ENCODE results near the gene NAGS. TPM values are rescaled to one million over a fixed set of nuclear protein-coding genes. Genes with fewer than 3 reads are reported as not detected.
A peak's percentile ranks its signal among the peaks of the same experiment; 100 is the strongest.

NAGS gene
- total RNA-seq, 1 experiment from 2014 or later: 1.6 TPM

DNA sequence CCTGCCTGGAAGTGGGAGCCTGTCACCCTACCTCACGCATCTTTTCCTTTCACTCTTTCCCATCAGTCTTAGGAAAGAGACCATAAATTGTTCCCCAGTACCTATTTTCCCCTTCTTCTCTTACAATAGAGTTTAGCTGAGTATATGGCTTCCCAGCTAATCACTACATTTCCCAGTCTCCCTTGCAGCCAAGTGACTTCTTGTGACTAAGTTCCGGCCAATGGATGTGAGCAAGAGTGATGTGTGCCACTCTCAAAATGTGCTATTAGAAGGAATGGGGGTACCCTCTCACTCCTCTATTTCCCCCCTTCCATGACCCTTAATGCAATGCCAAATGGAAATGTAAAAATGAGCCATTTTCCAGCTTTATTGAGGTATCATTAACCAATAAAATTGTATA, 42.5 kb upstream of the NAGS start:
- Mint-ChIP-seq H3K9me3 (ENCODE audit: low read depth, unreplicated experiment) (no peaks in the 10 kb centered on the region), H3K4me3 (ENCODE audit: low read depth, unreplicated experiment) (no peak overlapping the region), H3K27me3 (ENCODE audit: unreplicated experiment) (peaks cover 39% of the 10 kb centered on the region), H3K4me1 (ENCODE audit: low read depth, unreplicated experiment) (no peaks in the 10 kb centered on the region), H3K36me3 (ENCODE audit: insufficient read depth, unreplicated experiment) (no peaks in the 10 kb centered on the region), H3K27ac (ENCODE audit: unreplicated experiment) (no peak overlapping the region)
- no peak for DNase-seq
- no TSS peak for BruUV-seq (replicated peaks)
- CTCF ChIA-PET: interaction anchor here (0.5 to 1.8 kb wide), 3 partner anchors 18 to 828 kb away, joined by 4 to 9 read pairs (median 4); no protein-coding TSS in a partner anchor
- TF ChIP-seq, protein P1, sequence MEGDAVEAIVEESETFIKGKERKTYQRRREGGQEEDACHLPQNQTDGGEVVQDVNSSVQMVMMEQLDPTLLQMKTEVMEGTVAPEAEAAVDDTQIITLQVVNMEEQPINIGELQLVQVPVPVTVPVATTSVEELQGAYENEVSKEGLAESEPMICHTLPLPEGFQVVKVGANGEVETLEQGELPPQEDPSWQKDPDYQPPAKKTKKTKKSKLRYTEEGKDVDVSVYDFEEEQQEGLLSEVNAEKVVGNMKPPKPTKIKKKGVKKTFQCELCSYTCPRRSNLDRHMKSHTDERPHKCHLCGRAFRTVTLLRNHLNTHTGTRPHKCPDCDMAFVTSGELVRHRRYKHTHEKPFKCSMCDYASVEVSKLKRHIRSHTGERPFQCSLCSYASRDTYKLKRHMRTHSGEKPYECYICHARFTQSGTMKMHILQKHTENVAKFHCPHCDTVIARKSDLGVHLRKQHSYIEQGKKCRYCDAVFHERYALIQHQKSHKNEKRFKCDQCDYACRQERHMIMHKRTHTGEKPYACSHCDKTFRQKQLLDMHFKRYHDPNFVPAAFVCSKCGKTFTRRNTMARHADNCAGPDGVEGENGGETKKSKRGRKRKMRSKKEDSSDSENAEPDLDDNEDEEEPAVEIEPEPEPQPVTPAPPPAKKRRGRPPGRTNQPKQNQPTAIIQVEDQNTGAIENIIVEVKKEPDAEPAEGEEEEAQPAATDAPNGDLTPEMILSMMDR (IDR thresholded peaks at IDR 0.05; ENCODE audit: unreplicated experiment): no peak
- intact Hi-C loops (cut with micrococcal nuclease; ENCODE audit: unreplicated experiment): no loop called here

DNA sequence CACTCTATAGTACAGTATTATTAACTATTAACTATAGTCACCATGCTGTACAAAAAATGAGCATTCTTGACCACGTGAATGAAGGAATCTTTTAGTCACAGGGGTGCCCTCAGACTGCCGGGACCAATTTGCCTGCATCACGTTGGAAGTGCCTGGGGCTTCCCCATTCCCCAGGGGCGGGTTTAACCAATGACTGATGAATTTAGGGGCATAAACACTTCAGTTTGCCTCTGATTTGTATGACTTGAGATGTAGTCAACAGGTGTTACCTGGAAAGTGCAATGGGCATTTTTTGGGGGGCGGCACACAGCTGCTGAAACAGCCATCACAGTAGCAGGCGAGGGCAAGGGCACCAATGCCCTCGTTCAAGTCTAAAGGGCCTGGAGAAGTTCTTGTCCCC, 41.9 kb upstream of the NAGS start:
- CTCF ChIA-PET: interaction anchor here (0.5 to 1.8 kb wide), 3 partner anchors 18 to 828 kb away, joined by 3 to 9 read pairs (median 4); no protein-coding TSS in a partner anchor
- H3K27me3 Mint-ChIP-seq (ENCODE audit: unreplicated experiment): peaks cover 44% of the 10 kb centered on the region
- TF ChIP-seq, protein P1 (IDR thresholded peaks at IDR 0.05; ENCODE audit: unreplicated experiment): no peak
- intact Hi-C loops (cut with micrococcal nuclease; ENCODE audit: unreplicated experiment): no loop called here
- no TSS peak for BruUV-seq (replicated peaks)
- H3K9me3 Mint-ChIP-seq (ENCODE audit: low read depth, unreplicated experiment): no peaks in the 10 kb centered on the region
- H3K4me3 Mint-ChIP-seq (ENCODE audit: low read depth, unreplicated experiment): no peak overlapping the region
- no peak overlapping the region for H3K27ac Mint-ChIP-seq (ENCODE audit: unreplicated experiment)
- H3K4me1 Mint-ChIP-seq (ENCODE audit: low read depth, unreplicated experiment): no peaks in the 10 kb centered on the region
- DNase-seq: no peak
- H3K36me3 Mint-ChIP-seq (ENCODE audit: insufficient read depth, unreplicated experiment): no peaks in the 10 kb centered on the region

- Mint-ChIP-seq H3K36me3 (ENCODE audit: insufficient read depth, unreplicated experiment) (no peaks in the 10 kb centered on the region), H3K4me3 (ENCODE audit: low read depth, unreplicated experiment) (no peak overlapping the region), H3K27me3 (ENCODE audit: unreplicated experiment) (peaks cover 66% of the 10 kb centered on the region), H3K4me1 (ENCODE audit: low read depth, unreplicated experiment) (no peaks in the 10 kb centered on the region), H3K9me3 (ENCODE audit: low read depth, unreplicated experiment) (no peaks in the 10 kb centered on the region), H3K27ac (ENCODE audit: unreplicated experiment) (no peak overlapping the region)
- peak; percentile 23 for DNase-seq
- BruUV-seq (replicated peaks): no TSS peak
- CTCF ChIA-PET: interaction anchor here (1.1 kb wide), 1 partner anchor 13 kb away, joined by 8 read pairs; no protein-coding TSS in a partner anchor
- intact Hi-C loops (cut with micrococcal nuclease; ENCODE audit: unreplicated experiment): no loop called here
- TF ChIP-seq, protein P1 (IDR thresholded peaks at IDR 0.05; ENCODE audit: unreplicated experiment): no peak
Observed at GRCh38 chr17:43966276-43966675, 38.1 kb upstream of the NAGS start.

GRCh38 chr17:43967251-43967875, 37.1 kb upstream of the NAGS start:
- TF ChIP-seq, protein P1 (IDR thresholded peaks at IDR 0.05; ENCODE audit: unreplicated experiment): no peak

More at GRCh38 chr17:43967251-43967875, 37.1 kb upstream of the NAGS start:
- Mint-ChIP-seq H3K4me1 (ENCODE audit: low read depth, unreplicated experiment) (no peaks in the 10 kb centered on the region), H3K36me3 (ENCODE audit: insufficient read depth, unreplicated experiment) (no peaks in the 10 kb centered on the region), H3K4me3 (ENCODE audit: low read depth, unreplicated experiment) (no peak overlapping the region), H3K27me3 (ENCODE audit: unreplicated experiment) (peaks cover 64% of the 10 kb centered on the region), H3K27ac (ENCODE audit: unreplicated experiment) (no peak overlapping the region), H3K9me3 (ENCODE audit: low read depth, unreplicated experiment) (no peaks in the 10 kb centered on the region)
- intact Hi-C loops (cut with micrococcal nuclease; ENCODE audit: unreplicated experiment): no loop called here
- DNase-seq: no peak
- CTCF ChIA-PET: interaction anchor here (0.6 to 1.2 kb wide), 3 partner anchors 16 to 84 kb away, joined by 3 to 4 read pairs (median 3); no protein-coding TSS in a partner anchor
- BruUV-seq (replicated peaks): no TSS peak

Data from Calu3 (cell line).